NCI-H774 (cell line): Measurements from ENCODE around the gene CCDC27.

ENCODE experiments used
- DNase-seq: peaks from one replicate; lab custom pipeline; 2025; lab: John Stamatoyannopoulos, UW

CCDC27 gene

DNA sequence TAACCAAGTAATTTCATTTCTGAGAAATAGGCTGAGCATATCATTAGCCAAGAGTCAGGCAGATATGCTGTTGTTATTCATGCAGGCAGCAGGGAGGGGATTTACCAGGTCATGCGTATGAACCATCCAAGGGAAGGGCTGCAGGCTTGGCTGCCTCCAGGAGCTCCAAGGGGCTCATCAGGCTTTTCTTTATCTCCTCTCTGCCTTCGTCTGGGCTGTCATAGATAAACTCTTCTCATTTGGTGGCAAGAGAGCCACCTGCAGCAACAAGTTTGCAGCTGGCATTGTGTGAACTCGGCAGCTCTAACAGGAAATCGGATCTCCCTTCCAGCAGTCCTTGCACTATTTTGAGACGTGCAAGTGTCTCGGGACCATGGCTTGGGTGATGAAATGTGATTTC lies 7.5 kb downstream of the CCDC27 start:
- no peak for DNase-seq

GRCh38 chr1:3761296-3762010 lies 9.2 kb downstream of the CCDC27 start:
- no peak for DNase-seq

GRCh38 chr1:3762151-3762872 lies 10.1 kb downstream of the CCDC27 start:
- no peak for DNase-seq

- no peak for DNase-seq
Observed at GRCh38 chr1:3762873-3763228, 10.6 kb downstream of the CCDC27 start.

DNA sequence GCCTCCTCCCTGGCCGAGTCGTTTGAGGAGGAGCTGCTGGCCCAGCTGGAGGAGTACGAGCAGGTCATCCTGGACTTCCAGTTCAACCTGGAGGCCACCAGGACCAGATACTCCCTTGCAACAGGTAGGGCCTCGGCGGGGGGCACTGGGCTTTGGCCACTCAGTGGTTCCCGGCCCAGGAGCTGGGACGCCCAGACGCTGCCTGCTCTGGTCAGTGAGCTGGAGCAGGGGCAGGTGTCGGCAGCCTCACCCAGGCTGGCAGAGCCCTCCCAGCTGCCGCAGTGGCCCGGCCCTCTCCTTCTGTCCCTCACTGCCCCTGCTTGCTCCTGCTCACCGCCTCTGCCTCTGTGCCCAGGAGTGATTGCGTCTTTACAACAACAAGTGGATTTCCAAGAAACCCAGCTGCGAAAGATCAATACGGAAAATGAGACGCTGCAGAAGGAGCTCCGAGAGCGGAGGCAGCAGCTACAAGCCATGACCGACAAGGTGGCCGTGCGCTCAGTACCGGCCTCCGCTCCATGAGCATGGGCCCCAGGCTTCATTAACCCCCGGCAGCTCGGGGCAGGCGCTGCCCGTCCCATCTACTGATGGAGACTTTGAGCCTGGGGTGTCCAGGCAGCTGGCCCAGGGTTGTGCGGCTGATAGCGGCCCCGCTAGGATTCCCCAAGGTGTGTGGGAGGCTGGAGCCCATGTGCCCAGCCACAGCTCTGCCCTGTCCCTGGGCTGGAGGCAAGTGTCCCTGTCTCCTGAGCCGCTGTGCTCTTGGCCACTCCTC lies 11.3 kb downstream of the CCDC27 start:
- no peak for DNase-seq

DNA sequence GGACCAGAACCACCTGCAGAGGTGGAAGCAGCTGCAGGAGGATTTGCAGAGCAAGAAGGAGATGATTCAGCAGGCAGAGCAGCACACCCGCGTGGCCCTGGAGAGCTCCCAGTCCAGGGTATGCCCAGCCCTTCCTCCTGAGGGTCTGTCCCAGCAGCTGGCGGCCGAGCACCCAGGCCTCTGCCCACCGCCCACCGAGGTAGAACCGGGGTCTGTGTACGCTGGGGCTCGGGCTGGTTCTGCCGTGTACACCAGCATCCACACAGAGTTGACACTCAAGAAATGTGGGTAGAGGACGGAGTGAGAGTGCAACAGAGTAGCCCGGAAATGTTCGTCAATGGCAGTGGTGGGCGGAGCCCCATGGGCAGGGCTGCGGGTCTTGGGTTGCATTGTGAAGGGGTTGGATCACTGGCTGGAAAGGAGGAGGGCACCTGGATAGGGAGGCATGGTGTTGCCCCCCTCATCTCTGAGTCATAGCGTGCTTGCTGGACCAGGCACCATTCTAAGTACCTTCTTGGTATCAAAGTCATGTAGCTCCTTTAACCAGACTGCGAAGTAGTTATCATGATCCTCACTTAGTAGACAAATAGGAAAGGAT lies 15.2 kb downstream of the CCDC27 start:
- no peak for DNase-seq

DNA sequence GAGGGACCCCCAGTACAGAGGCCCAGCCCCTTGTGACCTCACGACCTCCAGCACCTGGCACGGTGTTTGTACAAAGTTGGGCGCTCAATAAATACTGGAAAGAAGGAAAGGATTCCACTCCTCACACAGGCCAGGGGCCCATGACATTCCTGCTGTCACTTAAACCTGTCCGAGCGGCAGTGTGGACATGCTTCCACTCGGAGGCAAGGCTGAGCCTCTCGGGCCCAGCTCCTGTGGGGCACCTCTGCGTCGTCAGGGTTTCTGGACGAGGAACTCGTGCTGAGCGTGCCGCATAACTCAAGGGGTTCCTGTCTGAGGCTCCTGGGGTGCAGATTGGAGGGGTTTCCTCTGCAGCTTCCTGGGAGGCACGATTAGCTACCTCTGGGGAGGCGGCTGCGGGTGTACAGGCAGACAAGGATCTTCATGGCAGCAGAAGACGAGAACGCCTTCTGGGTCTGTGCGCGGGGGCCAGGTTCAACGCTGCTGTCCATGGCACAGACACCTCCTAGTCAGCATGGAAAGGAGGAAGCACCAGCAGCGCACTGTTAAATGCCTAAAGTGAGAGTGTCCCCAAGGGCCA lies 16.7 kb downstream of the CCDC27 start:
- DNase-seq, result no peak

- DNase-seq, result no peak
Observed at GRCh38 chr1:3770047-3770765, 18.0 kb downstream of the CCDC27 start.

GRCh38 chr1:3771108-3772026 lies 19.1 kb downstream of the CCDC27 start:
- no peak for DNase-seq

DNA sequence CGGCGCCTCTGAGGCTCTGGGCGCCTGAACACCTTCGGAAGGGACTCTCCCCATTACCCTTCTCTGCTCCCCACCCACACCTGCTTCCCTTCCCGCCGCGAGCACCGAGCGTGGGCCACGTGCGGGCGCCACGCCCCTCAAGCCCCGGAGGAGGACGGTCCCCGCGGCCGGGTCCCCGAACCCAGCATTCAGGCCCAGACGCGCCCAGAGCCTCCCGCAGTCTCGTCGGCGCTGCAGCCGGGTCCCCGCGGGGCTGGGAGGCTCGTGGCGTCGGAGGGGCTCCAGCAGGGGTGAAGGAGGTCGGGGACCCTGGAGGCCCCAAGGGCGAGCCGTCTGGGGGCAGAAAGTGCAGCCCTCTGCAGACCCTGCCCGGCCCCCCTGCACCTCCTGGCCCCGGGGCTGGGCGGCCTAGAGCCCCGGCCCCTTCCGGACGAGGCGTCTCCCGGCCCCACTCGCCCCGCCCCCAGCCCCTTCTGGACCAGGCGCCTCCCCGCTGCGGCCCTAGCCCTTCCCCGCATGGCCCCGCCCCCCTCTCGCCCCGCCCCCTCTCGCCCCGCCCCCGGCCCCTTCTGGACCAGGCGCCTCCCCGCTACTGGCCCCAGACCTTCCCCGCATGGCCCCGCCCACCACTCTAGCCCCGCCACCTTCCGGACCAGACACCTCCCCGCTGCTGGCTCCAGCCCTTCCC lies 19.9 kb downstream of the CCDC27 start:
- peak; percentile 35 for DNase-seq

DNA sequence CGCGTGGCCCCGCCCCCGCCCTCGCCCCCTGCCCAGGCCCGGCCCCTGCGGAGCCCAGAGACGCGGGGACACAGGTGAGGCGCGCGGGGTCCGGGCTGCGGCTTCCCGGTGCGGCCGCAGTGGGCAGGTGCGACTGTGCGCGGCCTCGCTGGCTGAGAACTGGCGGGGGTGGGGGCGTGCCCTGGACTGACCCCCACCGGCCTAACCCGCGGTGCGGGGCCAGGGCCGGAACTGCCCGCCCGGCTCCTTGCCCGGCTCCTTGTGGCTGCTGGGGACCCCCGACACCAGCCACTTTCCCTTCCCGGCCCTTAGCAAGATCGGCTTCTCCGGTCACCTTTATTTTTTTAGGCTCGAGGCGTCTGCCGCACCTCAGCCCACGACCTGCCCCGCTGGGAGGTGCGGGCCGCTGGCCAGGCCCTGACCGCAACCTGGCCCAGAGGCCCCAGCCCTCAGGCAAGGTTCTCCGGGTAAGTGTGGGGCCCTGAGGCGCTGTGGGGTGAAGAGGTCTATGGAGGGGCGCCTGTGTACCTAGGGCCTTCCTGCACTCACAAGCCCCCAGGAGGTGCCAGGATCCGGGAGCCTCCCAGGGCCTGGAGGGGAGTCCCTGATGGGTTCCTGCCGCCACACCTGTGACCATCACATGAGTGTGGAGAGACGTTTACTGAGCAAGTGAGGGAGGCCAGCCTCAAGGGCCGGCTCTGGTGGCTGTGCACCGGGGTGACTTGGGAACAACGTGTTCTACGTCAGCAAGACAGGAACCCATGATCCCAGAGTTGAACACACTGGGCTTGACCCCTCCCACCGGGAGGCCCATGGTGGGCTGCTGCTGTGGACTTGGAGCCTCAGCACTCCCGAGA lies 20.7 kb downstream of the CCDC27 start, which contains the start of gene SMIM1:
TSS of gene SMIM1 (plus strand) at position 35 of the 857 bp plus-strand sequence. CDS start 2,625 bp downstream, outside the sequence.
- DNase-seq, result no peak

- DNase-seq, result no peak
Observed at GRCh38 chr1:3773572-3774275, 21.5 kb downstream of the CCDC27 start.

- DNase-seq, result no peak
Observed at GRCh38 chr1:3774276-3774945, 22.2 kb downstream of the CCDC27 start.

DNA sequence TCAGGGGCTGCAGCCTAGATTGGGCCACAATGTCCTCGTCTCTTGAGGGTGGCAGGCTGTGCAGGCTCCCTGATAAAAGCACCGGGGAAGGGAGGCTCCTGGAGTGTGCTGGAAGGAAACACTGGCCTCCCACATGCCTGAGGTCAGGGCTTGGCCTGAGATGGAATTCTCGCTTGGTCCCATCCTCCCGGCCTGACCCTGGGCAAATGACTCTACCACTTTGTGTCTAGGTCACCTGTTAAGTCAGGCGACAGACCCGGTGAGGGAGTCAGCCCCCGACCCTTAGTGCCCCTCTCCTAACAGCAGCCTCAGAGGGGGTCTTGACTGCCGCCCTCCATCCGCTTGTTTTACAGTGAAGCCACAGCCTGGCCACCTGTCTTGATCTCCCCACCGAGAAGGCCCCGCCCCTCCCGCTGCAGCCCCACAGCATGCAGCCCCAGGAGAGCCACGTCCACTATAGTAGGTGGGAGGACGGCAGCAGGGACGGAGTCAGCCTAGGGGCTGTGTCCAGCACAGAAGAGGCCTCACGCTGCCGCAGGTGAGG lies 22.8 kb downstream of the CCDC27 start:
- DNase-seq, result no peak

DNA sequence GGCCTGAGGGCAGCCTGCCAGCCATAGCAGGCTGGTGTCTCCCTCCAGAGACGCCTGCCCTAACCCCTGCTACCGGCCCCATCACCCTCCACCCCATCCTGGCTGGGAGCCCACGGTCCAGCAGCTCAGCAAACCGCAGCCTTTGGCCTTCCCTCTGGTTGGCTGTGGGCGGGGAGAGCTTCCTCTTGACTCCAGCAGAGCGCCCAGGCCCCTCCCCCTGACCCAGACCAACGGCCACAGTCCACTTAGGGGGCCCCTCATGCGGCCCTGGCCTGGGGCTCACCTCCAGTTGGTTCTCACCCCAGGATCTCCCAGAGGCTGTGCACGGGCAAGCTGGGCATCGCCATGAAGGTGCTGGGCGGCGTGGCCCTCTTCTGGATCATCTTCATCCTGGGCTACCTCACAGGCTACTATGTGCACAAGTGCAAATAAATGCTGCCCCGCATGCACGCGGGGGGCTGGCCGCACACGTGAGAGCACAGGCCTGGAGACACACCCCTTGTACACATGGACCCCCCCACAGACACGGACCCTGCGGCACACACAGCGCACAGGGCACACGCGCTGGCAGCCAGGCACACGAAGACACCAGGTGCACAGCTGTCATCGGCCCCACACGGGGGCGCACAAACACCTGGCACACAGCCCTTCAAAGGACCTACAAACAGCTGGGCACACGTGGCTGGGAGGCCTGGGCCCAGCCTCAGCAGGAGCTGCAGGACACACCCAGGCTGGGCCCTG lies 23.4 kb downstream of the CCDC27 start:
- DNase-seq, result peak; percentile 17

DNA sequence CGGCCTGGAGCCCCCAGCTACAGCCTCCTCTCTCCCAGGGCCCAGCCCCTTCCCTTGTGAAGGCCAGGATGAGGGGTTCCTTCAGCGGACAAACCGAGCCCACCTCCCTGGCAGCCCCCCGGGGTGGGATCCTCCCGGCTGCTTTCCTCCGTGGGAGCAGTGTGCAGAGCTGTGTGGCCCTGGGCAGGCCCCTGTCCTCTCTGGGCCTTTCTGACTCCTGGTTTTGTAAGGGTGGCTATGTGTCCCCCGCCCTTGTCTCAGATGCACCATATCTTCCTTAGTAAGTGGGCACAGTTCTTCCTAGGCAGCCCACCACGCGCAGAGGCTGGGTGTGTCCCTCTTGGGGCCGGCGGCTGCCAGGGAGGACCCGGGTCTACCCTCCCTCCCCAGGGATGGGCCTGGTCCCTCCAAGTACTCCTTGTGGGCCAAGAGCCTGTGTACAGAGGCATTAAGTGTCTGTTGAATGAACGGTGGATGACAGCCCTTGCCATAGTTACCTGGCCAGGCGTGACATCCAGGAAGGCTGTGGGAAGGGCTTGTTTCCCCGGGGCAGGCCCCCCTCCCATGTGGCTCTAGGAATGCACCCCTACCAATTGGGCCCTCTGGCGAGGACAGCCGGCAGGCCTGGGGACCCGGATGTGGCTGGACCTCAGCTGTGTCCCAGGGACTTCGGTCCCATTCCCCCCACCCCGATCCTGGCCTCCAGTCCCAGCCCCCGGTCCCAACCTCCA lies 24.1 kb downstream of the CCDC27 start:
- DNase-seq, result no peak
